ENCODE measurements around the gene NME8.

NME8 gene

GRCh38 chr7:37820708-37821468 is 27.5 kb upstream of the NME8 start:
- H3K27ac ChIP-seq: no peak overlapping the region
- no peak for TF ChIP-seq ZFX (IDR thresholded peaks at IDR 0.05; ENCODE audit: borderline replicate concordance)
- TF ChIP-seq, protein P1, sequence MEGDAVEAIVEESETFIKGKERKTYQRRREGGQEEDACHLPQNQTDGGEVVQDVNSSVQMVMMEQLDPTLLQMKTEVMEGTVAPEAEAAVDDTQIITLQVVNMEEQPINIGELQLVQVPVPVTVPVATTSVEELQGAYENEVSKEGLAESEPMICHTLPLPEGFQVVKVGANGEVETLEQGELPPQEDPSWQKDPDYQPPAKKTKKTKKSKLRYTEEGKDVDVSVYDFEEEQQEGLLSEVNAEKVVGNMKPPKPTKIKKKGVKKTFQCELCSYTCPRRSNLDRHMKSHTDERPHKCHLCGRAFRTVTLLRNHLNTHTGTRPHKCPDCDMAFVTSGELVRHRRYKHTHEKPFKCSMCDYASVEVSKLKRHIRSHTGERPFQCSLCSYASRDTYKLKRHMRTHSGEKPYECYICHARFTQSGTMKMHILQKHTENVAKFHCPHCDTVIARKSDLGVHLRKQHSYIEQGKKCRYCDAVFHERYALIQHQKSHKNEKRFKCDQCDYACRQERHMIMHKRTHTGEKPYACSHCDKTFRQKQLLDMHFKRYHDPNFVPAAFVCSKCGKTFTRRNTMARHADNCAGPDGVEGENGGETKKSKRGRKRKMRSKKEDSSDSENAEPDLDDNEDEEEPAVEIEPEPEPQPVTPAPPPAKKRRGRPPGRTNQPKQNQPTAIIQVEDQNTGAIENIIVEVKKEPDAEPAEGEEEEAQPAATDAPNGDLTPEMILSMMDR (IDR thresholded peaks at IDR 0.05): no peak

DNA sequence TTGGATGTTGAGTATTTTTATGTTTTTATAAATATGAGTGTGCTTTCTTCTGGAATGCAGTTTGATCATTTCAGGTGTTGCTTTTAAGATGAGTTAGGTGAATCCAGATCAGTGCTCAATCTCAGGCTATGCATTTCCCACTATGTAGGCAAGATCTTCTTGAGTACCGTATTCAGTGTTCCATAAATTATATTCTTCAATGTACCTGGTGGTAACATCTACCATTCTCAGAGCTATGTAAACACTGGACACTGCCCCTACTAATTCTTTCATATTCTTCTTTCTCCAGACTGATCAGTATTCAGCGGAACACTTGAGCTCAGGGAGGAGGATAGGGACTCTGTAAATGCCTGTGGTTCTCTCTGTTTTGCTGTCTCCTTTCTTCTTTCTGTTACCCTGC is 25.5 kb upstream of the NME8 start:
- no peak for TF ChIP-seq ZFX (IDR thresholded peaks at IDR 0.05; ENCODE audit: borderline replicate concordance)
- TF ChIP-seq, protein P1 (IDR thresholded peaks at IDR 0.05): no peak
- no peak overlapping the region for H3K27ac ChIP-seq

DNA sequence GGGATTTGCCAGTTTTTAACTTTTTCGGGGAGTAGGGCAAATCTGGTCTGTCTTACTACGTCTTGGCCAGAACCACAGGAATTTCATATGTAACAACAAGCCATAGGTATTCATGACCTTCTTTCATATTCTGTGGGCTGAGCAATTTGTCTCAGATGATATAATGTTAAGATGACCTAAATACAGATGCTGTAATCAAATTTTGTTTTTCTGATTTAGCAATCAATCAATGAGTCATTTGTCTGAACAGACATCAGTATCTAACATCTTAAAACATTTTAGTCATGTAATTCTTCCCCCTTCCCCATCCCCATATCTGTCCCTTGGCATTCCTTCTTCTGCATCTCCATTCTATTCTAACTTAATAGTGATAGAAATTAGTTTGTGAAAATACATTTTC is 24.8 kb upstream of the NME8 start:
- TF ChIP-seq ZFX (IDR thresholded peaks at IDR 0.05; ENCODE audit: borderline replicate concordance): no peak
- TF ChIP-seq, protein P1 (IDR thresholded peaks at IDR 0.05): no peak

DNA sequence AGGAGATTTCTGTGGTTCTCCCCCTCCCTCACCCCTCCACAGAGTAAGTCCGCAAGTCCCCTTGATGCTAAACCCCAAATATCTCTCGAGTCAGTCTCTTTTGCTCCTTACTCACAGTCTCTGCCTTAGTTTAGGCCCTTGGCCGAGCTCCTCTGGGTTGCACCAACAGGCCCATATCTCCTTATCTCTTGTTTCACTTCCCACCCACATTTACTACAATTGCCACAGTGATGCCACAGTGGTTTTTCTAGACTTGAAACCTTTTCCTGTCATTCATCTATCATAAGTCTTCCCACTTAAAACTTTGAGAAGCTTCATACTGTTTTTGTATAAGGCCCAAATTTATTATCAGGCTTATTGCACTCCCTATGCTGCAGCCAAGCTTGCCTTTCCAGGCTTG is 23.4 kb upstream of the NME8 start:
- TF ChIP-seq ZFX (IDR thresholded peaks at IDR 0.05; ENCODE audit: borderline replicate concordance): no peak
- TF ChIP-seq, protein P1 (IDR thresholded peaks at IDR 0.05): no peak
- no peak overlapping the region for H3K27ac ChIP-seq

More for the DNA sequence above, 24.8 kb upstream of the NME8 start:
- no peak overlapping the region for H3K27ac ChIP-seq

- no peak for TF ChIP-seq ZFX (IDR thresholded peaks at IDR 0.05; ENCODE audit: borderline replicate concordance)
- TF ChIP-seq, protein P1 (IDR thresholded peaks at IDR 0.05): no peak
These were observed 21.6 kb upstream of the NME8 start for GRCh38 chr7:37826825-37827224.

DNA sequence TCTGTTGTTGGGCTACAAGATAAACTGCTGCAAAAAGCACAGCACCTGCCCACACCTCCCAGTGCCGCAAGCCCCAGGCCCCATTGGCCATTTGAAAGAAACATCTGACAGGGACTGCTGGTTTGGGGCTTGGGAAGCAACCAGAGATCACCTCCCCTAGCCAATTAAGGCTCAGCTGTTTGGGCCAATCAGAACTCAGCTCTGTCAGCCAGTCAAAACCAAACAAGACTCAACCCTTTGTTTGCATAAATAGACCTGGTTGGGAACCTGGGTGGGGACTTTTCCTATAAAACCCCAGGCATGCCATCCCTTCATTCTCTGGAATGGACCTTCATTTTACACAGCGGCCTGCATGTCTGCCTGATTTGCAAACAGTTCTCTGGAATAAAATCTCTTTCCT is 17.2 kb upstream of the NME8 start:
- no peak for TF ChIP-seq ZFX (IDR thresholded peaks at IDR 0.05; ENCODE audit: borderline replicate concordance)
- TF ChIP-seq, protein P1 (IDR thresholded peaks at IDR 0.05): no peak
- H3K27ac ChIP-seq: no peak overlapping the region

More at GRCh38 chr7:37826825-37827224, 21.6 kb upstream of the NME8 start:
- H3K27ac ChIP-seq: no peak overlapping the region

DNA sequence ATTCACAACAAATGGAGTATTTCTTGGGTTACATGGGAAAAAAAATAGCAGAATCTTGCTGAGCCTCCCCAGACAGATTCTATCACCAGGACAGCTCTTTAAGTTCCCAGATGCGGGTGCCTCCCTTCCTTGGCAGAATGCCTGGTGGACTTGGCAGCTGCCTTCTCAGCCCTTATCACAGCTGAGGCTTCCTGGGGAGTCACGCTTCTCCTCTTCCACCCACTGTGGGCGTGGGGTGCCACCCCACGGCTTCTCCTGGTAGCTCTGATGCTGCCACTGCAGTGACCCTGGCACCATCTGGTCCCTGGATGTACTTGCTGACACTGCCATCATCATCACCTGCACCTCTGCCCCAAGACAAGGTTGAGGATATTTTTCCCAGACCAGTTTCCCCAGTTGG is 16.2 kb upstream of the NME8 start:
- no peak overlapping the region for H3K27ac ChIP-seq
- TF ChIP-seq ZFX (IDR thresholded peaks at IDR 0.05; ENCODE audit: borderline replicate concordance): no peak
- TF ChIP-seq, protein P1 (IDR thresholded peaks at IDR 0.05): no peak
